Measurements from ENCODE around the gene ZCCHC24.

ZCCHC24 gene

DNA sequence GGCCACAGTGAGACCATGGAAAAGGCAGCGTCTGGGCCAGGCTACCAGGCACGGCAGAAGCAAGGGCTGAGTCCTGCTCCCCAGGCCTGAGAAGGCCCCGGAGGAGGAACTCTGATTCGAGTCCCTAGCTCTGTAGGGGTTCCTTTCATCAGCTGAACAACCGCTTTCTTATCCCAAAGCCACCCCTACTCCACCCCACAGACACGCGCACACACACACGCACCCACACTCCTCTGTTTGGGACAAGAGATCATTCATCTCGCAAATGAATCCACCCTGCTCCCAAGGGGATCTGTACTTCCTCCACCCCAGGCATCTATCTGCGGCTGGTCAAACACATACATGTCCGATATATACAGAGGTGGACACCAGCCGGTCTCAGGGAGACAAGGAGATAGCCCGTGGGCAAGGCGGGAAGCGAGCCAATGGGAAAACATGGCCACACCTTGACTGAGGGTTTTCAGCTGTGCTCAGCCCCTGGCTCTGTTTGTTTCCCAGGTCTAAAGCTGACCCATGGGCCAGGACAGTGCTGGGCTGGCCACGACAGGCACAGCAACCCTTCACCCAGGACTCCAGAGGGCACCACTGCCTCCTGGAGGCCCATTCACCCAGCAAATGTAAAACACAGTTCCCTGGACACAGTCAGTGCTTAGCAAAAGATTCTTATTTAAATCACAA lies 7.3 kb downstream of the ZCCHC24 start:
- no peak overlapping the region for H3K4me3 ChIP-seq (ENCODE audit: control insufficient read depth, low read depth, low read length)
- DNase-seq (ENCODE audit: low read depth): peak; percentile 41
- TF ChIP-seq CTCF (conservative IDR thresholded peaks at IDR 0.05; ENCODE audit: control insufficient read depth, insufficient read depth, low read depth, low read length): peak; percentile 43

GRCh38 chr10:79437111-79437814 lies 8.2 kb downstream of the ZCCHC24 start:
- TF ChIP-seq CTCF (conservative IDR thresholded peaks at IDR 0.05; ENCODE audit: control insufficient read depth, insufficient read depth, low read depth, low read length): no peak
- no peak overlapping the region for H3K4me3 ChIP-seq (ENCODE audit: control insufficient read depth, low read depth, low read length)
- DNase-seq (ENCODE audit: low read depth): peak; percentile 69

GRCh38 chr10:79436850-79437103 lies 8.6 kb downstream of the ZCCHC24 start:
- DNase-seq (ENCODE audit: low read depth): no peak
- TF ChIP-seq CTCF (conservative IDR thresholded peaks at IDR 0.05; ENCODE audit: control insufficient read depth, insufficient read depth, low read depth, low read length): no peak
- H3K4me3 ChIP-seq (ENCODE audit: control insufficient read depth, low read depth, low read length): no peak overlapping the region

- DNase-seq (ENCODE audit: low read depth): no peak
- no peak for TF ChIP-seq CTCF (conservative IDR thresholded peaks at IDR 0.05; ENCODE audit: control insufficient read depth, insufficient read depth, low read depth, low read length)
- H3K4me3 ChIP-seq (ENCODE audit: control insufficient read depth, low read depth, low read length): no peak overlapping the region
Observed at GRCh38 chr10:79436066-79436849, 9.2 kb downstream of the ZCCHC24 start.

DNA sequence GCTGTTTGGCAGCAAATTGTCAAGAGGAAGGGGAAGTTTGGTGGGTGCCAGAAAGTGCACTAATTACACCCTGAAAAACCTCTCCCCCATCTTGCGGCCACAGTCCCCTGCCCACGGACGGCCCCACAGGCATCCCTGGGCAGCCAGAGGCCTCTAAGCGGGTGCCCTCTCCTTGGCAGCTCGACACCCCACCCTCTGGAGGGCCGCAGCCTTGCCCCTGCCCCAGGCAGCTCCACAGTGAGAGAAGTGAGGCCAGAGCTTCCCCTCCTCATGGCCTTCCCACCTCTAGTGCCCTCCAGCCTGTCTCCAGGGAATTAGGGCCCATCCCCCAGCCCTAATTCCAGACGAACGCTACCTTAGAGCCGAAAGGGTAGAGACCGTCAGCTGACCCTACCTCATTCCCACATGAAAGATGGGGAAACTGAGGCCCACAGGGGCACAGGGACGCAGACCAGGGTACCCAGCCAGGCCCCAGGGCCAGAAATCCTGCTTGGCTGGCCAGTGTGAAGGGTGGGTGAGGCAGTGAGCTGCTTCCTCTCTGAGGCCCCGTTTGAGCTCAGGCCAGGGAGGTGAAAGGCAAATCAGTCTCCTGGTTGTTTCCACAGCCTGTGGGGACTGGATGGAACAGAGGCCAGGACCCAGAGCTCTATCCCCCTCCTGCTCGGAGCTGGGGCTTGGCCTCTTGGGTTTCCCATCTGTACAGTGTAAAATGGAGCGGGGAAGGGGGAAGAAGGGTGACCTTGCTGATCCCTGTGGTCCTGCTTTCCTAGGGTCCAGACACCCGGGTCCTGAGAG lies 10.0 kb downstream of the ZCCHC24 start:
- no peak overlapping the region for H3K4me3 ChIP-seq (ENCODE audit: control insufficient read depth, low read depth, low read length)
- peak; percentile 75 for DNase-seq (ENCODE audit: low read depth)
- TF ChIP-seq CTCF (conservative IDR thresholded peaks at IDR 0.05; ENCODE audit: control insufficient read depth, insufficient read depth, low read depth, low read length): no peak

GRCh38 chr10:79434821-79435251 lies 10.6 kb downstream of the ZCCHC24 start:
- no peak for TF ChIP-seq CTCF (conservative IDR thresholded peaks at IDR 0.05; ENCODE audit: control insufficient read depth, insufficient read depth, low read depth, low read length)
- peak; percentile 90 for DNase-seq (ENCODE audit: low read depth)
- H3K4me3 ChIP-seq (ENCODE audit: control insufficient read depth, low read depth, low read length): peak overlapping the region; percentile 20
